HG02763 (cell line): ENCODE measurements around the gene STK32C.
"Not testable (repeated sequence)": the region's sequence is repeated elsewhere in the genome, so short reads cannot be mapped to it uniquely, and the experiment has no call there.

Experiments
- ATAC-seq: cut with Tn5 transposase; IDR thresholded peaks from one replicate; pipeline ENCODE4 v1.9.1; 2021; ENCODE audit warnings: mild to moderate bottlenecking, moderate library complexity; ENCODE audit not compliant: unreplicated experiment

STK32C gene

GRCh38 chr10:132303361-132304115 is 4.2 kb downstream of the STK32C start:
- ATAC-seq, result no peak

GRCh38 chr10:132302421-132303310 is 5.1 kb downstream of the STK32C start:
- ATAC-seq, result no peak

GRCh38 chr10:132301371-132302330 is 6.1 kb downstream of the STK32C start:
- ATAC-seq, result no peak

- ATAC-seq, result no peak
These were observed 7.2 kb downstream of the STK32C start for GRCh38 chr10:132300582-132300981.

- no peak for ATAC-seq
These were observed 8.1 kb downstream of the STK32C start for GRCh38 chr10:132299371-132300336.

GRCh38 chr10:132298038-132298881 is 9.5 kb downstream of the STK32C start:
- no peak for ATAC-seq

- no peak for ATAC-seq
These were observed 10.2 kb downstream of the STK32C start for GRCh38 chr10:132297526-132297925.

GRCh38 chr10:132296666-132297443 is 10.9 kb downstream of the STK32C start:
- no peak for ATAC-seq

GRCh38 chr10:132295481-132295880 is 12.3 kb downstream of the STK32C start:
- ATAC-seq, result not testable (repeated sequence)

- ATAC-seq, result no peak
These were observed 13.0 kb downstream of the STK32C start for GRCh38 chr10:132294561-132295318.

GRCh38 chr10:132293813-132294520 is 13.8 kb downstream of the STK32C start:
- ATAC-seq, result no peak

GRCh38 chr10:132293201-132293812 is 14.4 kb downstream of the STK32C start:
- ATAC-seq, result no peak

GRCh38 chr10:132292287-132293200 is 15.2 kb downstream of the STK32C start:
- no peak for ATAC-seq

GRCh38 chr10:132291826-132292225 is 15.9 kb downstream of the STK32C start:
- ATAC-seq, result no peak

- ATAC-seq, result no peak
These were observed 17.1 kb downstream of the STK32C start for GRCh38 chr10:132290631-132291030.
